RPMI8226 (cell line): ENCODE results near the gene C1orf53.
"Not testable (repeated sequence)": the region's sequence is repeated elsewhere in the genome, so short reads cannot be mapped to it uniquely, and the experiment has no call there.

Source experiments
- DNase-seq: peaks from one replicate; pipeline ENCODE4 v3.0.0-alpha.2; 2015

C1orf53 gene

DNA sequence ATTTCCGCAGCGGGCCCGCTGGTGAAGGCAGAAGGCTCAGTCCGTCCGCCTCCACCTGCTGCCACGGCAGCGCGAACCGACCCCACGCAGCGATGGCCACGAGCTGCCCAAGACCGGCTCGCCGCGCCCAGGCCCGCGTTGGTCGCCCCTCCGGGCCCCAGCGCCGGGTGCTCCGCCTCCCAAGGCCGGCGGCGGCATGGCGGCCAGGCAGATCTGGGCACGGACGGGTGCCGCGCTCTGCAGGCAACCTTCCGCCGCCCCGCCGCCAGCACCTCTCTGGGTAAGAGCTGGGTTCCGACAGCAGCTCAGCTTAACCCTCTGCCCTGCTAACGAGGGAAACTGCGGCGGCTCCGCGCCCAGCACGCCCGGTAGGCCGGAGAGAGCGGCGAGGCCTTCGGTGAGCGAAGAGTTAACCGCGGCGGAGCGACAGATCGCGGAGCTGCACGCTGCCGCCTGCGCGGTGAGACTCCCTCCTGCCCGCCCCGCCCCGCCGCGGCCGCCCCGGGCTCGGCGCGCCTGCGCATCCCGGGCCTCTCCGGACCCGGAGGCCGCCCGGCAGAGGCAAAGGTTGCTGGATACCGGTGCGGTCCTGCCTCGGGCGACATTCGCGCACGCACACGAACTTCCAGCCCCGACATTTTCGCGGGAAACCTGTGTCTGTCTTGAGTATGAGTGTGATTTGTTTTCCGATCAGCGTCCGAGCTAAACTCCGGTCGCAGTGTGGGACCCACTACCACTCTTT, at the start of gene C1orf53:
Gene C1orf53 (plus strand): TSS at position 177 of the 742 bp plus-strand sequence. CDS start 20 bp downstream, at position 197.
- peak; percentile 95 for DNase-seq

DNA sequence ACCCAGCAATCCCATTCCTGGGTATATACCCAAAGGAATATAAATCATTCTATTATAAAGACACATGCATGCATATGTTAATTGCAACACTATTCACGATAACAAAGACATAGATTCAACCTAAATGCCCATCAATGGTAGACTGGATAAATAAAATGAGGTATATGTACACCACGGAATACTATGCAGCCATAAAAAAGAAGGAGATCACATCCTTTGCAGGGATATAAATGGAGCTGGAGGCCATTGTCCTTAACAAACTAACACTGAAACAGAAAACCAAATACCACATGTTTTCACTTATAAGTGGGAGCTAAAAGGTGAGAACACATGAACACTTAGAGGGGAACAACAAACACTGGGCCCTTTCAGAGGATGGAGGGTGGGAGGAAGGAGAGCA, 46.7 kb upstream of the C1orf53 start:
- not testable (repeated sequence) for DNase-seq

DNA sequence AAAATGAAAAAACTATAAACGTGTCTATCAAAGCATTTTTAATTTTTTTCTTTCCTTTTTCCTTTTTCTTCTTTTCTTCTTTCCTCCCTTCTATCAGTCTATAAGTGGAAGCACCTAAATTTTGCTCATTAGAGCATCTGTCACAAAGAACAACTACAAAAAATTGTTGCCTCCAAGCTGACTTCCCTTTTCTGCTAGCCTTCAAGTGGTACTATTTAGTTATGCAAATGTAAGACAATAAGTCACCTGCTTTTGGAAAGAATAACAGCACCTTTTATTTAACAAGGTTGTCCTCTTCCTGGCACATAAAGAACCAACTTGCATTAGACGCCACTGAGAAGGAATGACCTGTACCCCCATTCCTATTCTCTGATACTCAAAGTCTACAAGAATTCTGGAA, 45.0 kb upstream of the C1orf53 start:
- no peak for DNase-seq

DNA sequence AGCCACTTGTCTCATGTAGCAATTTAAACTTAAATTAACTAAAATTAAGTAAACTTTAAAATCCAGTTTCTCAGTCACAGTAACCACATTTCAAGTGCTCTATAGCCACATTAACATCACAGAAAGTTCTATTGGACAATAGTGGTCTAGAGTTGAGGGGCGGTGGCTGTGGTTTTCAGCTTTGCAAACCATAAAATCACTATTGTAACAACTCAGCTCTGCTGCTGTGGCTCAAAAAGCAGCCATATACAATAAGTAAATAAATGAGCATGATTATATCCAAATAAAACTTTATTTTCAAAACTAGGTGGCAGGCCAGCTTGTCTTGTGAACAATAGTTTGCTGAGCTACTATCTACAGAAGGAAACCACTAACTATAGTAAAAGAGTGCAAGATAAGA, 43.4 kb upstream of the C1orf53 start:
- no peak for DNase-seq

DNA sequence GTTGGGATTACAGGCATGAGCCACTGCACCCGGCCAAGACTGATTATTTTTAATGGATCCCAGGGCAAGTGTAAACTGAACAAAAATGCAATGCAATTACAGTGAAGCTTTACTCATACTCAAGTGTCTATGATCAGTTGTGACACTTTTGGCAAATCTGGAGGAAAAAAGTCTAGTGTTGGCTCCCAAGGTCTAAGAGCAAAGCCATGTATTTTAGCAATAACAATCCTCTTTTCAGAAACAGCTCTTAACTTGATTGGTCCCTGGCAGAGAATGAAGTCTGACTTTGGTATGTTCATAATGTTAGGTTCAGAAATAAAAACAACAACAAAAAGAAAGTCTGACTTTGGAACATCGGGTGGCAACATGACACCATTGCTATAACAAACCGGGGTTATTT, 40.2 kb upstream of the C1orf53 start:
- DNase-seq = no peak

DNA sequence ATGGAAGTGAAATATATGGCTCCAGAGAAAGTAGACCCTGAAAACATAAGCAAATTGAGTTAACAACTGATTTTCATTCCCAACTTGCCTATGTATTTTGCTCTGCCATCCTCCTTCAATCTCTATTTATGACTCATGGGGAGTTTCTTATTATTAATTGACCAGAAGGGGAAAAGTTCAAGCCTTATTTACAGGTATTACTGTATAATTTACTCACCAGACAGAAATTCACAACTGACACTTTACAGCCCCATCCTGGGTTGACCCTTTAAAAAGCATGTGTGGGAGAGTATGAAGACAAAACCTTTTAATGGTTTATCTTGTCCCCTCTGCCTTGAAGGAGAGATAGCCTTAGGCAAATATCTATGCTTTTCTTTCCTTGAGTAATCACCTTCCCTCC, 39.8 kb upstream of the C1orf53 start:
- DNase-seq = no peak

DNA sequence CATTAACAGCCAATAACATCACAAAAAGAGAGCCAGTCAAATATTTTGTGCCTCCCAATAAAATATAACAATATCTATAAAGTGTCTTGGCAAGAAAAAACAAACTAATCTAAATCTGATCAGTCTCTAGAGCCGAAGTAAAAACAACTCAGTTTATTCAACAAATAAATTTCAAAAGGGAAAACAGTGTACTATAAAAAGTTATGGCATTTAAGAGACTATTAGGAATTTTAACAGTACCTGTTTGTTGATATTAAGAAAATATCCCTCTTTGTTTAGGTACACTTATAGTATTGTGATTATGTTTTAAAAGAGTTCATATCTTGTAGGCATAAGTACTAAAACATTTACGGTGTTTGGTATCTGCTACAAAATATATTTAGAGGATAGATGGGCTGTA, 36.6 kb upstream of the C1orf53 start:
- DNase-seq = no peak

DNA sequence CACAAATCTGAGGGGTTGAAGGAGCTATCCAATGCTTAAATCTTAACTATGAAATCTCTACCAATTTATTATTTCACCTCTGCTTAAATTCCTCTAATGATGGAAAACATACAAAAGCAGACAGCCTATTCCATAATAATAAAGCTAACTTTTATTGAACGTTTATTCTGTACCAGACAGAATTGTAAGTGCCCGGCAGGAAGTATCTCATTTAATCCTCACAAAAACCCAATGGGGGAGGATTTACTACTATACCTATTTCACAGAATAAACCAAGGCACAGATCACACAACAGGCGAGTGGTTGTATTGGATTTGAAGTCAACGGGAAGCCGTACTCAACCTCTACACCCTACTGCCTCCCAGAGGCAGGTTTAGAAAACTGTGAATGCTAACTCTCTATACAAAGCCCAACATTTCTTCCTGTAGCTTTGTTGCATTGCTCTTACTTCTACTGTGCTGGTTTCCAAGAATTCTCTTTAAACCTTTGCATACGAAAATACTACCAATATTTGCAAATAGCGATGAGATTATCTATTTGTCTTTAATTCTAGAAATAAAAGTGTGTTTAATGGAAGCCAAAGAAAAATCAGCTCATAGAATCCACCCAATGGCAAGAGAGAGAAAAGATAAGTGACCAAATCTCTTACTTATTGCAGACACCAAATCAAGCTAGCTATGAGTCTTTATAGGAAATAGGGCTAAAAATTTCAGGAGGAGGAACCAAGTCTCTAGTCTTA, 33.5 kb upstream of the C1orf53 start:
- peak; percentile 80 for DNase-seq

DNA sequence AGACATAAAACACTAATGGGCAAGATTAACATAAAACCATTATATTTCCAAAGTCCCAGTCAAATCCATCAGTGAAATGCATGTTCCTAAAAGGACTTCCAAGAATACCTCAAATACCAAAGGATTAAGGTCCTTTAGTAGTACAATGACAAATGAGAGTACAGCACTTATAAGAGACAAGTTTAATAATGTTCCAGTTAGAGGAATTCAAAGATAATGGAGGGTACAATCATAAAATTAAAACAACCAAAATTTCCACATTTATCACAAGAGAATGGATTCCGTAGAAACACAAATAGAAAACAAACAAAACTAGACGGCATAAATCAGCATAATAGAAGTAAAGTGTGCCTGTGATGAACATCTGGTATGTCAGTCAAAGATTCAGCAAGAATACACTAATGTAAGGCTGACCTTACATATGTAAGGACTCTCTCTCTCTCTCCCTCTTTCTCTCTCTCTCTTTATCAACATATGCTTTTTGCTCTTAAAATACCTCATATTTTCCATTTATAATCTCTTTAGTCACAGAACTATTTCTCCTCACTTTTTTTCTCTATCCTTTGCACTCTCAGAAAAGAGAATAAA, 32.8 kb upstream of the C1orf53 start:
- no peak for DNase-seq

DNA sequence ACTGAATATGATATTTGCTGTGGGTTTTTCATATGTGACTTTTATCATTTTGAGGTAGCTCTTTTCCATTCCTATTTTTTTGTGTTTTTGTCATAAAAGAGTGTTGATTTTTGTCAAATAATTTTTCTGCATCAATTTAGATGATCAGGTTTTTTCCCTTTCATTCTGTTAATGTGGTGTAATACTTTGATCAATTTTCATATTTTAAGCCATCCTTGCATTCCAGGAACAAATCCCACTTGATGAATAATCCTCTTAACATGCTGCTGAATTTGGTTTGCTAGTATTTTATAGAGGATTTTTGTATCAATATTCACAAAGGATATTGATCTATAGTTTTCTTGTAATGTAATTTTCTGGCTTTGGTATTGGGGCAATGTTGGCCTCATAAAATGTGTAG, 25.5 kb upstream of the C1orf53 start:
- DNase-seq = no peak

DNA sequence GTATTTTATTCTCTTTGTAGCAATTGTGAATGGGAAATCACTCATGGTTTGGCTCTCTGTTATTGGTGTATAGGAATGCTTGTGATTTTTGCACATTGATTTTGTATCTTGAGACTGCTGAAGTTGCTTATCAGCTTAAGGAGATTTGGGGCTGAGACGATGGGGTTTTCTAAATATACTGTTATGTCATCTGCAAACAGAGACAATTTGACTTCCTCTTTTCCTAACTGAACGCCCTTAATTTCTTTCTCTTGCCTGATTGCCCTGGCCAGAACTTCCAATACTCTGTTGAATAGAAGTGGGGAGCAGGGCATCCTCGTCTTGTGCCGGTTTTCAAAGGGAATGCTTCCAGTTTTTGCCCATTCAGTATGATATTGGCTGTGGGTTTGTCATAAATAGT, 22.0 kb upstream of the C1orf53 start:
- not testable (repeated sequence) for DNase-seq

DNA sequence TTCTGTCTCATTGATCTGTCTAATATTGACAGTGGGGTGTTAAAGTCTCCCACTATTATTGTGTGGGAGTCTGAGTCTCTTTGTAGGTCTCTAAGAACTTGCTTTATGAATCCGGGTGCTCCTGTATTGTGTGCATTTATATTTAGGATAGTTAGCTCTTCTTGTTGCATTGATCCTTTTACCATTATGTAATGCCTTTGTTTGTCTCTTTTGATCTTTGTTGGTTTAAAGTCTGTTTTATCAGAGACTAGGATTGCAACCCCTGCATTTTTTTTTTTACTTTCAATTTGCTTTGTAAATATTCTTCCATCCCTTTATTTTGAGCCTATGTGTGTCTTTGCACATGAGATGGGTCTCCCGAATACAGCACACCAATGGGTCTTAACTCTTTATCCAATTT, 20.2 kb upstream of the C1orf53 start:
- DNase-seq = not testable (repeated sequence)

DNA sequence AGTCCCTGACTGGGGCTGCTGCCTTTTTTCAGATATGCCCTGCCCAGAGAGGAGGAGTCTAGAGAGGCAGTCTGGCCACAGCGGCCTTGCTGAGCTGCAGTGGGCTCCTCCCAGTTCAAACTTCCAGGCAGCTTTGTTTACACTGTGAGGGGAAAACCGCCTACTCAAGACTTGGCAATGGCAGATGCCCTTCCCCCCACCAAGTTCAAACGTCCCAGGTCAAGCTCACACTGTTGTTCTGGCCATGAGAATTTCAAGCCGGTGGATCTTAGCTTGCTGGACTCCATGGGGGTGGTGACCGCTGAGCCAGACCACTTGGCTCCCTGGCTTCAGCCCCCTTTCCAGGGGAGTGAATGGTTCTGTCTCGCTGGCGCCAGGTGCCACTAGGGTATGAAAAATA, 18.3 kb upstream of the C1orf53 start:
- DNase-seq = peak; percentile 42

DNA sequence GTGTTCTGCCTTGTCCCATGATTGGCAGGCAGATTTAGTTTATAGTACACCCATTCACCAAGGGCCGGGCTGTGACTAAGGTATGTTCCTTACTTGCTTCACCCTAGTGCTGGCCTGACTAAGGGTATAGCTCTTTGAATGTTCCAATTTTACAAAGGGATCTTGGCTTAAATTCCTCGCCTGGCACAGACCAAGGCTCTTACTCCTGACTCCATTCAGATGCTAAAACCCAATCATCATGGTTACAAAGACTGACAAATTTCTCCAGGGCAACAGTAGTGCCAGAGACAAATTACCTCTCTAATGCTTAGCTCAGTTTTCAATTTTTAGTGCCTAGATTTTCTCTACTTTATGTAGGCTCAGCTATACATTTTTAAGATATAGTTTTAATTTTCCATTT, 11.5 kb upstream of the C1orf53 start:
- DNase-seq = no peak

DNA sequence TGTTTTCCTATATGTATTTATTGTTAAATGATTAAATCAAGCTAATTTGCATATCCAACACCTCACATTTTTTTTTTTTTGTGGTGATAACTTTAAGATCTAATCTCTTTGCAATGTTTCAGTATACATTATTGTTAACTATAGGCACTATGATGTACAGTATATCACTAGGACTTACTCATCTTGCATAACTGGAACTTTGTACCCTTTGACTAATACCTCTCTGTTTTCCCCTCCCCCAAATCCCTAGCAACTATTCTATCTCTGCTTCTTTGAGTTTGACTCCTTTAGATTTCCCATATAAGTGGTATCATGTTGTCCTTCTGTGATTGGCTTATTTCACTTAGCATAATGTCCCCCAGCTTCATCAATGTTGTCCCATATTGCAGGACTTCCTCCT, 9.7 kb upstream of the C1orf53 start:
- no peak for DNase-seq

DNA sequence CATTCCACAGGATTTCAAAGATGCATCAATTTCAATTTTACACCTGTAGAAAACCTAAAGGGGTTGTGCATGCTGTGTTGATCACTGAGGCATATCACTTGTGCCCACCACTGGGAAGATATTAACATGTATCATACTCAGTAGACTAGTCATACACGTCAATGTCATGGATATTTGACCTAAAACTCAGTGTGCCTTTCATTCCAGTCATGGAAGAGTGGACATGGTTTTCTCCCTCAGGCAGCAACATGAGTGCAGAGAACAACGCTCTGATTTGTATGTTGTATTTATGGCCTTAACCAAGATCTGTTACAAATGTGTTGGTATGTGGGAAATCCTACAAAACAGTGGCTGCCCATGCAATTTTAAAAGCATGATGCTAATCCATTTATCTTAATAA, 6.1 kb upstream of the C1orf53 start:
- DNase-seq = no peak

DNA sequence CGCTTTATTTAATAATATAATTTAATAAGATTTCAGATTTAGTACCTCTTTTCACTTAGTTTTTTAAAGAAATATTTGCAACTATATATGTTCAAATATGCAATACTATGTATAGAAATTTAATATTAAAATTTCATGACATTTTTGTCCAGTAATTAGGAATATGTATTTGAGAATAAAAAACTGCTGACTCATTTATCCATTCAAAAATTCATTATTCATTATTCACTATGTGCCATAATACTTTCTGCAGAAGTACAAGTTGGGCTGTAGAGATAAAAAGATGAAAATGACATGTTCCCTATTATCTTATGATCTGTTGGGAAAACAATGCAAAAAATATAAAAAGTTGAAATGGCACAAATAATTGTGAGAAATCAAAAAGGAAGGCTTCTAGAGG, 3.4 kb upstream of the C1orf53 start:
- no peak for DNase-seq

DNA sequence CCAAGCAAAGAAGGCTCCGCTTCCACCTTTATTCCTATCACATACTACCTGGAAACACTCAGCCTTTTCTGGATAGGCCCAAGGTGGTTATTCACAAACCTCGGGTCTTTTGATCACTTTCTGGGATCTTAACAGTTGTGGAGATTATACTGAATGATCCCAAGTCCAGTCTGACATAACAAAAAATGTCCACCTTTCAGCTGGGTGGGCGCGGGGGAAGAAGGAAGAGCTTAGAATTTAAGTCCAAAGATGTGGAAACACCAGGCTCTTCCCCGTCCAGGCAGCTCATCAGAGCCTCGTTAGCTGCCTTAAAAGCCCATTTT, 338 bp upstream of the C1orf53 start:
- no peak for DNase-seq

DNA sequence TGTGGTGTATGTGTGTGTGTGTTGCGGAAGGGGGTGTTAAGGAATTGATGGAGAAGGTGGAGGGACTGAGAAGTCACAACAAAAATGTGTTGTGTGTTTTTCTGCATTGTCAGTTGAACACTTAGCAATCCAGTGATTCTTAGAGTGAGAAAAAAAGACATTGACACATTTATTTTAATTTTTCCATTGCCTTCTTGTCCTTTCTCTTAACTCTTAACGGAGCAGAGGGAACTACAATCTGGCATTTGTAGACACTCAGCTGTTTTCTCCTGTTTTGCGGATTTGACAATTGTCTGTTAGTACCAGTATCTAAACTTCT, 725 bp downstream of the C1orf53 start:
- no peak for DNase-seq

DNA sequence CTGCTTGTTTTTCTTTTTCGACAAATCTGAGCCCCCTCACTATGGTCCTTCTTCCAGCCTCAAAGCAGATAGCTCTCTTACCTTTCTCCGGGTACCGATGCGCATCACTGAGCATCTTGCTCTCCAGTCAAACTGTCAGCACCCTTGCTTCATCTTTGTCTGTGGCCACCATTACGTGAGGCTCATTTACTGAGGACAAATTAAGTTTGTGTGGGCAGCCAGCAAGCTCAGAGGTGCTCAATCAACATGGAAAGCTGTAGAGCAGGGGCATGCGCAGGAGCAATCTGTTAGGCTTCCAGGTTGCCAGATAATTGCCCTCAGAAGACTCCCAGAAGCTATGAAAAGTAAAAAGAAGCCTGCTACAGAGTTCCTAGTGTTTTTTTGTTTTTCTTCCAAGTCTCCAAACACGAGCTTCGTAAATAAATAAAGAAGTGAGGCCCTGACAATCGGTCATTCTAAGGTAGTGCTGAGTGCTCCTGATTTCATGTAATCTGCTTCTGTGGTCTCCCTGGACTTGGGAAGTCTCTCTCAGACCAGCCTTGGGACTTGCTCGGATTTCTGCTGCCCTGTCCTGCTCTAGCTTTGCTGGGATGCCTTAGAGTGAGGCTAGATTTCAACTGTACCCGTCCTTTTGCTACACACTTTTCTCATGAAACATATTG, 1.8 kb downstream of the C1orf53 start:
- DNase-seq = no peak

DNA sequence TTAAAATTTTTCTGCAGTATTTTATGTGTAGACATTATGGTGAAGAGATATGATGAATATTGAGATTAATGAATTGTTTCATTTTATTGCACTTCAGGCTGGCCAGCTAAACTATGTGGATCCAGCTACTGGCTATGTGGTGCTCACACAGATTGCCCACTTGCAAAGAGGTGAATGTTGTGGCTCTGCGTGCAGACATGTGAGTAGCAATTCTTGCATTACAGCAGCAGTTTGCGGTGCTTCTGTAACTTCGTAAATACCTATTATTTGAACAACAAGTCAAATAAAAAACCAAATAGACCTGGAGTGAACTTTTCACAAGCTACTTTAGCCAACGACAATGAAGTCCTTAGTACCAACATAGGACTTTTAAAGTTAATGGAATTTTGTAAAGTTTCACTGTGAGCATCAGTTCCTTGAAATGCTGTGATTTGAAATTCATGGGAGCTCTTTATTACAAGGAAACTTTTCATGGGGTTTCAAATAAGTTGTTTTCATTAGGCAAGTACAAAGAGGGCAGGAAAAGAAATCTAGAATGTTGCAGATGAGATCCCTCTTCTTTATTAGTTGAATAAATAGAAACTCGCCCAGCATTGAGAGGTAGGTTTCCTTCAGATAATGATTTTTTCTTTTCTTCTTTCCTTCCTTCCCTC, 3.4 kb downstream of the C1orf53 start:
- no peak for DNase-seq

DNA sequence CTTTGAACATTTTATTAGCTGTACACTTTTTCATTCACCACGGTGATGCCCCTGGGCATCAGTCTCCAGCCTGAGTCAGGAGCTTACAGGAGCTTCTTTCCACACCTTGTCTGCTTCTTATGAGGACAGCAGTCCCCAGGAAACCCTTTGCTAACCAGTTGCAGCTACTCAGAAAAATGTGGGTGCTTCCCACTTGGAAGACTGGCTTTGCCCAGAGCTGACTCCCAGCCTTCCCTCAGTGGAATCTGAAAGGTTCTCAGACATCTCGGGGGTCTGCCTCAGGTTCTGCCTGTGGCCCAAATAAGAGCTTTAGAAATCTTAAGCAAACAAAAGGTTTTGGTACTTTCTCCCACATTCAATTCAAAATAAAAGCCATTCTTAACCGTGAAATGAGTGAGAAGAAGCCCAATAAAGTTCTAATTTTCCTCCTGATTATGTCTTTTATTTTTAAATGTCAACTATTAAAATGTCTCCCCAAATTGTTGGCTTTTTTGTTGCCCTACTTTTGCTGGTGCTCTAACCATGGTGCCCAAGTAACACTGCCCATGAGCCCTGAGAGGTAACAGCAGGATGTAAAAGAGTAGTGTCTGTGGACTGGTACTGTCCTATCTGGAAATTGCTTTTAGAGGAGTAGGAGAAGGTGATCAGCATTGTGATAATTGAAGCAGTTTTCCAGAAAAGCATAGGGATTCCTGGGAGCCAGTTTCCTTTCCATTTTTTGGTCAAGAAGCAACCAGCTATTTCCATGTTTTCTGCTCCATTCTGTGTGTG, 5.6 kb downstream of the C1orf53 start:
- DNase-seq = no peak
